HG03095 (cell line): ENCODE data around the gene HSD17B14.
"Not testable (repeated sequence)": the region's sequence is repeated elsewhere in the genome, so short reads cannot be mapped to it uniquely, and the experiment has no call there.

ENCODE experiments used
- ATAC-seq: cut with Tn5 transposase; IDR thresholded peaks from one replicate; pipeline ENCODE4 v1.9.1; 2021; ENCODE audit warnings: moderate library complexity; ENCODE audit not compliant: unreplicated experiment

Gene HSD17B14

GRCh38 chr19:48768171-48768753 lies 68.0 kb downstream of the HSD17B14 start:
- not testable (repeated sequence) for ATAC-seq

DNA sequence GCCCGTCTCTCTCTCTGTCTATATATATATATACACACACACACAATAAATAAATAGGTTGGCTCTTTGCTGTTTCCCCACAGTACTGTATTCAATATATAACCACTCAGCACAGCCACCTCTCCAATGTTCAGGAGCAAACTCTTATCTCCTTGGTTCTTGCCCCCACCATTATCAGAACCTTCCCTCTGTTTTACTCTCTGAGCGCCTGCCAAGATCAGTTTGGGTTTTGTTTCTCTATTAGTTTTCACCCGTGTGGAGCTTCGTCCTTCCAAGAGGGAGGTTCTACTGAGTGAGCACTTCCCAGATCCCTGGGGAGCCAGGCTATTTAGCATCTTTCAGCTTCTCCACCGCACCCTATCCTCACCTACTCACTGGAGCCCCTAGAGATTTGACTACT lies 70.5 kb downstream of the HSD17B14 start:
- not testable (repeated sequence) for ATAC-seq
